GM12878 (cell line): ENCODE measurements around the gene LAMC3. TPM values are rescaled to one million over a fixed set of nuclear protein-coding genes. Genes with fewer than 3 reads are reported as not detected.

Experiments
- ATAC-seq: fragments of 200-7000 bp; cut with Tn5 transposase; 3 replicates; pipeline ENCODE4 v1.9.1; 2020; ENCODE audit warnings: mild to moderate bottlenecking, moderate library complexity
- BruUV-seq: library from RNA; stranded (reverse); fragments of 400-500 nt; replicated peaks from 2 replicates; lab custom pipeline; 2021; lab: Mats Ljungman, UMichigan
- CTCF ChIA-PET: fragments of 300-600 bp; sonication (Branson Sonifier 250); formaldehyde crosslinking; extraction: SDS; loops from one replicate; lab custom pipeline; 2021; ENCODE audit warnings: inconsistent platforms; lab: Yijun Ruan, JAX
- POLR2A ChIA-PET: fragments of 350-600 bp; formaldehyde crosslinking; extraction: SDS; loops from one replicate; lab custom pipeline; 2021; ENCODE audit warnings: inconsistent platforms; lab: Charles Lee
- RAD21 ChIA-PET: fragments of 300-600 bp; sonication (Branson Sonifier 250); formaldehyde crosslinking; loops from one replicate; lab custom pipeline; 2023; ENCODE audit warnings: antibody characterized with exemption; ENCODE audit not compliant: unreplicated experiment; lab: Charles Lee
- SMC1A ChIA-PET: fragments of 300-600 bp; sonication (Branson Sonifier 250); formaldehyde crosslinking; loops from one replicate; lab custom pipeline; 2023; ENCODE audit not compliant: unreplicated experiment, uncharacterized antibody; lab: Charles Lee
- DNase-seq: peaks from one replicate; pipeline ENCODE4 v3.0.0-alpha.2; 2011; ENCODE audit warnings: low read depth, low spot score
- FAIRE-seq: peaks from 3 replicates; lab custom pipeline; 2011; peaks lifted over from hg19 to GRCh38; lab: Jason Lieb, UNC
- H2AFZ ChIP-seq: 2 replicates; pipeline ENCODE4 v1.6.0; 2011; ENCODE audit warnings: low read depth, low read length, control low read depth; ENCODE audit not compliant: control insufficient read depth
- H3K27ac ChIP-seq: 2 replicates; pipeline ENCODE4 v1.5.1; 2011; ENCODE audit warnings: control low read depth; ENCODE audit not compliant: control insufficient read depth, insufficient read depth
- H3K27me3 ChIP-seq, 2 experiments: replicated peaks in 1 of 2; 2 replicates each; pipeline versions ENCODE4 v1.6.0 to v1.6.1; 2011; ENCODE audit warnings: low read length in 1 of 2; ENCODE audit not compliant: control insufficient read depth in 2 of 2, insufficient read depth in 2 of 2
- H3K36me3 ChIP-seq, 2 experiments: 2 replicates each; pipeline ENCODE4 v1.5.1; 2011; ENCODE audit warnings: low read length in 1 of 2; ENCODE audit not compliant: control insufficient read depth in 2 of 2, insufficient read depth in 2 of 2
- H3K4me1 ChIP-seq: 2 replicates; pipeline ENCODE4 v1.6.1; 2011; ENCODE audit warnings: mild to moderate bottlenecking, low read length, moderate library complexity, mixed read lengths; ENCODE audit not compliant: control insufficient read depth, insufficient read depth
- H3K4me2 ChIP-seq: 2 replicates; pipeline ENCODE4 v1.6.0; 2011; ENCODE audit warnings: control low read depth; ENCODE audit not compliant: control insufficient read depth, insufficient read depth
- H3K4me3 ChIP-seq: fragments of 200-600 bp; sonication (generic); 2 replicates; pipeline ENCODE4 v1.5.1; 2016
- H3K79me2 ChIP-seq: 2 replicates; pipeline ENCODE4 v1.6.0; 2011; ENCODE audit warnings: low read length; ENCODE audit not compliant: control insufficient read depth, insufficient read depth
- H3K9ac ChIP-seq: 2 replicates; pipeline ENCODE4 v1.8.0; 2011; ENCODE audit warnings: low read length, control low read depth, mixed read lengths; ENCODE audit not compliant: control insufficient read depth, insufficient read depth
- H3K9me3 ChIP-seq: replicated peaks from 3 replicates; pipeline ENCODE4 v1.5.1; 2011; ENCODE audit warnings: mild to moderate bottlenecking, low read length; ENCODE audit not compliant: control insufficient read depth, insufficient read depth
- H4K20me1 ChIP-seq: 2 replicates; pipeline ENCODE4 v1.6.0; 2011; ENCODE audit not compliant: control insufficient read depth, insufficient read depth
- NFXL1 ChIP-seq: fragments of 450-650 bp; IDR thresholded peaks from 2 replicates; pipeline ENCODE4 v1.6.1; 2017; ENCODE audit warnings: antibody characterized with exemption, mild to moderate bottlenecking, borderline replicate concordance
- RELA ChIP-seq: fragments of 450-650 bp; IDR thresholded peaks from 2 replicates; pipeline ENCODE4 v1.8.0; 2014; ENCODE audit warnings: borderline replicate concordance; ENCODE audit not compliant: partially characterized antibody
- SIX5 ChIP-seq: IDR thresholded peaks from 2 replicates; pipeline ENCODE4 v1.6.1; 2011; ENCODE audit warnings: mild to moderate bottlenecking, low read depth, low read length, moderate library complexity; ENCODE audit not compliant: severe bottlenecking
- ZBTB4 ChIP-seq: fragments of 450-650 bp; formaldehyde crosslinking; IDR thresholded peaks from 2 replicates; pipeline ENCODE4 v1.4.0; 2022; ENCODE audit warnings: mild to moderate bottlenecking, moderate library complexity
- WGBS: methylation state at CpG from one replicate; pipeline ENCODE4 v1.1.6; 2016; ENCODE audit warnings: low lambda C conversion rate; ENCODE audit not compliant: insufficient replicate concordance, insufficient coverage; ENCODE audit errors: missing lambda C conversion rate; 5-methylcytosine and 5-hydroxymethylcytosine counted together
- in situ Hi-C: fragments of 300-500 bp; cut with MboI; formaldehyde crosslinking; loops from 9 replicates; pipeline ENCODE4 v1.14.3; 2018; ENCODE audit warnings: mixed read lengths
- intact Hi-C: fragments of 100-400 bp; cut with micrococcal nuclease; formaldehyde crosslinking; loops from one replicate; pipeline ENCODE4 v1.14.2; 2022; ENCODE audit not compliant: unreplicated experiment
- polyA plus RNA-seq, 11 experiments: library from polyadenylated mRNA; depleted of rRNA in 4 of 11; unstranded in 6 of 11; stranded (reverse) in 5 of 11; fragments of >200 nt; fragmentation: Nextera tagmentation in 4 of 11; fragmentation: Illumina TruSeq in 1 of 11; extraction: Ambion mirVana in 4 of 11; extraction: Trizol in 1 of 11; gene quantifications; 1 replicate in 1 of 11; 2 replicates in 10 of 11; pipeline versions ENCODE4 v1.2.1 to v1.2.3, GENCODE V29; 2011 to 2016; ENCODE audit warnings: inconsistent platforms in 2 of 11, missing spikeins in 2 of 11, low read depth in 1 of 11
- total RNA-seq, 4 experiments: library from RNA; depleted of rRNA in 3 of 4; stranded (reverse); fragments of >200 nt in 3 of 4; fragmentation: Illumina TruSeq in 1 of 4; extraction: Trizol in 1 of 4; gene quantifications; 2 replicates each; pipeline versions ENCODE4 v1.2.1 to v1.2.3, GENCODE V29; 2013 to 2021
- TF ChIP-seq, protein P1 (sequence below): IDR thresholded peaks from 2 replicates; pipeline ENCODE4 v1.6.1; 2011; ENCODE audit warnings: low read depth, low read length, improper control_type of control experiment, borderline replicate concordance

Gene LAMC3
- total and polyA plus RNA-seq, 10 of the 15 experiments (the other 5 are each of a cell fraction or from before 2014, with no cell fraction given), result under 0.01 to 0.08 TPM; not detected in 8

- Histone ChIP-seq H3K4me3 (no peak overlapping the region), H3K4me1 (no peaks in the 10 kb centered on the region), H3K9me3 (no peaks in the 10 kb centered on the region), H3K27me3 (no peaks in the 10 kb centered on the region; a peak in 1 of 4 replicates), H4K20me1 (no peaks in the 10 kb centered on the region), H3K79me2 (no peaks in the 10 kb centered on the region), H3K9ac (no peak overlapping the region), H3K4me2 (no peak overlapping the region), H3K27ac (no peak overlapping the region), H3K36me3 (no peaks in the 10 kb centered on the region), H2AFZ (no peak overlapping the region)
- RAD21 ChIA-PET, result no interaction called here
- TF ChIP-seq RELA (no peak), SIX5 (no peak), NFXL1 (no peak), ZBTB4 (no peak)
- TF ChIP-seq, protein P1, sequence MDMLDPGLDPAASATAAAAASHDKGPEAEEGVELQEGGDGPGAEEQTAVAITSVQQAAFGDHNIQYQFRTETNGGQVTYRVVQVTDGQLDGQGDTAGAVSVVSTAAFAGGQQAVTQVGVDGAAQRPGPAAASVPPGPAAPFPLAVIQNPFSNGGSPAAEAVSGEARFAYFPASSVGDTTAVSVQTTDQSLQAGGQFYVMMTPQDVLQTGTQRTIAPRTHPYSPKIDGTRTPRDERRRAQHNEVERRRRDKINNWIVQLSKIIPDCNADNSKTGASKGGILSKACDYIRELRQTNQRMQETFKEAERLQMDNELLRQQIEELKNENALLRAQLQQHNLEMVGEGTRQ, result no peak
- DNase-seq, result no peak
- SMC1A ChIA-PET, result no interaction called here
- WGBS, result 46% methylated on average over 7 of the region's 7 CpGs
- BruUV-seq, result no TSS peak
- no peak for ATAC-seq
- FAIRE-seq, result no peak
- intact Hi-C loops, result no loop called here
- POLR2A ChIA-PET, result no interaction called here
- CTCF ChIA-PET, result no interaction called here
- in situ Hi-C loops, result no loop called here
Measured at GRCh38 chr9:130987054-130987453, 21.9 kb upstream of the LAMC3 start.
